Colon (tissue), 2 donors: ENCODE results near the gene HSPBP1.
"Not testable (repeated sequence)": the region's sequence is repeated elsewhere in the genome, so short reads cannot be mapped to it uniquely, and the experiment has no call there.

Source experiments
- FAIRE-seq: peaks from 2 replicates; lab custom pipeline; 2012; peaks lifted over from hg19 to GRCh38; lab: Jason Lieb, UNC
- donor health status: control.
- donor health status: control.

HSPBP1 gene

DNA sequence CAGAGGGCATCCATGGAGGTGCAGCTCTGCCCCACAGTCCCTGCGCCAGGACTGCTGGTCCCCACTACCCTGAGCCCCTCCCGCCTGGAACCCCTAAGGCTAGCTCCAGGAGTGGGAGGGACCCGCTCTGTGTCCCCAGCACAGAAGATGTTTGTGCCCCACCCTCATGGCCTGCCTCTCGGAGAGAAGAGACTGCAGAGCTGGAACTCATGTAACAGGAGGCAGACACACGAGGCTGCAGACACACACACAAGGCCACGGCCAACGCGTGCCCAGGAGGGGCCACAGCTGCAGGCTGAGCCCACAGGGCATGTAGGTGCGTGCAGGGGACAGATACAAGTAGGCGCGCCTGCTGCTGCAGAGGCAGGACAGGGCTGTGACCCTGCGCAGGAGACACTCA is 40.9 kb downstream of the HSPBP1 start:
- FAIRE-seq, result no peak

DNA sequence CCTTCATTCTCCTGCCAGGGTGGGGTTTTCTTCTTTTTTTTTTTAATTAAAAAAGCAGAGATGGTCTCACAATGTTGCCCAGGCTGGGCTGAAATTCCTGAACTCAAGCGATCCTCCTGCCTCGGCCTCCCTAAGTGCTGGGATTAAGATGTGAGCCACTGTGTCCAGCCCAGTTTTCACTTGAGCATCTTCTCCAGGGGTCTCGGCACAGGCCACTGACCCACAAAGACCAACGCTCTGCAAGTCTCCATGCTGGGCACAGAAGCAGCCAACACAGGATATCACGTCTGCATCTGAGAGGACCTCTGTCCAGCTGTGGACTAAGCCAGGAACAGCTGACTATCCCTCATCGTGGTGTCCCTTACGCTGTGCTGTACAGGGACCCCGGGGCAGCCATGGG is 41.9 kb downstream of the HSPBP1 start:
- FAIRE-seq, result no peak

DNA sequence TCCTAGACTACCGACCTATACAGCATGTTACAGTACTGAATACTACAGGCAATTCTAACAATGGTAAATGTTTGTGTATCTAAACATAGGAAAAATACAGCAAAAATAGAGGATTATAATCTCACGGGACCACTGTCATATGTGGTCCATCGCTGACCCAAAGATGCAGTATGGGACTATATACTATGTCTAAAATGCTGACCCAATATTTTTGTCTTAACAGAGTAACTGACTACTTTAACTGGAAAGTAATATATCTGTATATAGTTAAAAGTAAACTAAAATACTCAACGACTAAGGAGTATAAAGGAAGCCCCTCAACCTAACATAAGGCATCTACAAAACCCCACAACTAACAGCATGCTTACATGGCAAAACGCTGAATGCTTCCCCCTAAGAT is 46.9 kb downstream of the HSPBP1 start:
- FAIRE-seq, result no peak

DNA sequence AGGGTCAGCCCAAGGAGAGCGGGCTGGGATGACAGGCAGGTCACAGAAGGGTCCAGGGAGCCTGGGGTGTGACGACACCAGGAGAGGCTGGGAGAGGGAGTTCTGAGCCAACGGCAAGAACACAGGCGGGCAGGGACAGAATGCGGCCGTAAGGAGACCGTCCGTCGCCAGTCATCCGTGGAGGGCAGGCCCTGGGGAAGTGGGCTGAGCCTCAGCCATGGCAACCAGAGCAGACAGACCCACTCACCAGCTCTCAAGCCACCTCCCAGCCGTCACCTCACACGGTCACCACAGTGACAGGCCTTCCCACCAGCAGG is 47.7 kb downstream of the HSPBP1 start:
- no peak for FAIRE-seq

DNA sequence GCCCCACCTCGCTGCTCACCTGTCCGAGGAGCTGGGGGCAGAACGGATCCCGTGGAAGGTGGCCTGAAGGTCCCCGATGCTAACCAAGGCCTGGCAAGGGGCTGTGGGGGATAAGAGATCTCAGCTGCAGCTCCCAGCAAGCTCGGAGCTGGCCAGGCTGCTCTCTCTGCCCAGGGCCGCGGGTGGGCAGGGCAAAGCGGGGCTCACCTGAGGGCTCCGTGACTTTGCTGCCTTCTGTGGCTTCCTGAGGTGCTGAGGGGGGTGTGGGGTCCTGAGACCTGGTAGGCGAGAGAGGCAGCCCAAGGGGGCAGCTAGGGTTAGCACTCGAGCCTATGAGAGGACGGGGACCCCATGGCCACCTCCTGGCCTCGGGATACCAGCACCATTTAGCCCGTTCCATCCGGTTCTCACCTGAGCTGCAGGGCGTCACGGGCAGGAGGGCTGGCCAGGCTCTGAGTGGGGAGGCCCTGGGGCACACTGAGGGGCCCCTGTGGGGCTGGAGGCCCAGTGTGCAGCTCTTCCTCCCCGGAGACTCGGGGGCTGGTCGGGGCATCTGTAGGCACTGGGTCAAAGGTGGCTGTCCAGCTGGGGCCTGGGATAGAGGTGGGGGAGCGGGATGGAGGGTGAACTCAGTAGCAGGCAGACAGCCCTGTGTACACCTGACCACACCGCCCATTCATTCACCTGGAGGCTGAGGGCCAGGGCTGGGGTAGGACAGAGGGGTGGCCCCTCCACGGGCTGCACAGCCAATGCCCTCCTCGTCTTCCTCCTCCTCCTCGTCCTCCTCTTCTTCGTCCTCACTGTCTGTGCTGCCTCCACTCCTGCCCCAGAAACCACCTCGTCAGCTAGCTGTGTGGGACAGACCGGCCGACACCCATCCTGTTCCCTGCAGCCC is 48.3 kb downstream of the HSPBP1 start:
- no peak for FAIRE-seq

GRCh38 chr19:55230780-55231179 is 49.1 kb downstream of the HSPBP1 start:
- FAIRE-seq, result no peak

- FAIRE-seq, result no peak
These were observed 49.6 kb downstream of the HSPBP1 start for GRCh38 chr19:55230329-55230728.

DNA sequence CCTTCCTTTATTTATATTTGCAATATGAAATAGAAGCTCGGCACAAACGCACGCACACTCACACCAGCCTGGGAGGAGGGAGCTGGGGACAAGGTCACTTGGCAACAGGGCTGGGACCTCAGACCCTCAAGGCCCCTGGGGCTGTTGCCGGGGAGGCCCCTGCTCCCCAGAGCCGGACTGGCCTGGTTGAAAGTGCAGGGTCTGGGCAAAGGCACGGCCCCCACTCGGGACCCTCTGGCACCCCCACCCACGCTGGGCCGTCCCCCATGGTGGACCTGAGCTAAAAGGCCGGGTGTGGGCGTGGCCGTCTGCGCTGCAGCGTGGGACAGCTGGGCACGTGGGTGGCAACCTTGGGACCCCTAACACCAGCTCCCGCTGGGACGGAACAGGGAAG is 50.1 kb downstream of the HSPBP1 start:
- FAIRE-seq, result no peak

- FAIRE-seq, result no peak
These were observed 50.6 kb downstream of the HSPBP1 start for GRCh38 chr19:55229145-55229788.

DNA sequence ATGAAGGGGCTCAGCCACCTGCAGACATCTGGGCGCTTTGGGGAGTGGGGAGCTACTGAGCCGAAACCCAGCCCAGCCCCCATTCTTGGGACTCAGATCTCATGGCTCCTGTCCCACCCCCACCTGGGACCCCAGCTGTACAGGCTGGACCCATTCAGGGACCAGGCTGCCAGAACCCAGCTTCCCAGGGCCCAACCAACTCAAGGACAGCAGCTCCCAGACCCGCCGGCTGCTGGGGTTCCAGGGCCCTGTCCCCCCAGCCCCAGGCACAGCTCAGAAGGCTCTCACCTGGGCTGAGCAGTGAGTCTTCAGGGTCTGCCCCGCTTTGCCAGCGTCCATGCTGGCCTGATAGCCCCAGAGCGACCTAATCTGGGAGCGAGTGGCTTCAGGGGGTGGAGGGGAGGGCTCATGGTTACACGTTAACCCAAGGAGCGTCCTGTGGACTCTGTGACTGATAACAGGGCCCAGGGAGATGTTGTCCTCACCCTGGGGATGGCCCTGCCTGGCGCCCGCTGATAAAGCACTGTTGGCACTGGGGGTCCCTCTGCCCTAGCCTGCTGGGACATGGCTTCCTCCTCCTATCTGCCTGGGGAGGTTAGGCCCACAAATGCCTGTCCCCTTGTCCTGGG is 51.4 kb downstream of the HSPBP1 start, which contains the start of gene TMEM86B:
TSS of gene TMEM86B (minus strand) at position 361 of the 629 bp plus-strand sequence. CDS start at position 339, 22 bp downstream.
- no peak for FAIRE-seq

GRCh38 chr19:55228015-55228391 is 51.9 kb downstream of the HSPBP1 start:
- no peak for FAIRE-seq

GRCh38 chr19:55227241-55228014 is 52.5 kb downstream of the HSPBP1 start:
- FAIRE-seq, result no peak

GRCh38 chr19:55226788-55227187 is 53.1 kb downstream of the HSPBP1 start:
- no peak for FAIRE-seq

GRCh38 chr19:55226273-55226672 is 53.6 kb downstream of the HSPBP1 start:
- FAIRE-seq, result no peak

GRCh38 chr19:55225415-55225958 is 54.4 kb downstream of the HSPBP1 start:
- no peak for FAIRE-seq

DNA sequence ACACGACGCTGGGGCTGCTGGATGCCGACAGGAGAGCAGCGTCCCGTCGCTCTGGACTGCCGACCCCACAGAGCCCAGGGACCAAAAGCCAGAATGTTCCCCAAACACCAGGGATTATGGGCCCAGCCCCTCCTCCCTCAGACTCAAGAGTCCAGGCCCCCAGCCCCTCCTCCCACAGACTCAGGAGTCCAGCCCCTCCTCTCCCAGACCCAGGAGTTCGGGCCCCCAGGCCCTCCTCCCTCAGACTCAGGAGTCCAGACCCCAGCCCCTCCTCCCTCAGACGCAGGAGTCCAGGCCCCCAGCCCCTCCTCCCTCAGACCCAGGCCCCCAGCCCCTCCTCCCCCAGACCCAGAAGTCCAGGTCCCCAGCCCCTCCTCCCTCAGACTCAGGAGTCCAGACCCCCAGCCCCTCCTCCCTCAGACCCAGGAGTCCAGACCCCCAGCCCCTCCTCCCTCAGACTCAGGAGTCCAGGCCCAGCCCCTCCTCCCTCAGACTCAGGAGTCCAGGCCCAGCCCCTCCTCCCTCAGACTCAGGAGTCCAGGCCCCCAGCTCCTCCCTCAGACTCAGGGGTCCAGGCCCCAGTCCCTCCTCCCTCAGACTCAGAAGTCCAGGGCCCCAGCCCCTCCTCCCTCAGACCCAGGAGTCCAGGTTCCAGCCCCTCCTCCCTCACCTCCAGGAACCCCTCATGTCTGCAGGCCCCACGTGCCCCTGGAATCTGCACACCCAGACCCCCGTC is 55.1 kb downstream of the HSPBP1 start:
- not testable (repeated sequence) for FAIRE-seq

- FAIRE-seq, result no peak
These were observed 55.8 kb downstream of the HSPBP1 start for GRCh38 chr19:55224038-55224665.

DNA sequence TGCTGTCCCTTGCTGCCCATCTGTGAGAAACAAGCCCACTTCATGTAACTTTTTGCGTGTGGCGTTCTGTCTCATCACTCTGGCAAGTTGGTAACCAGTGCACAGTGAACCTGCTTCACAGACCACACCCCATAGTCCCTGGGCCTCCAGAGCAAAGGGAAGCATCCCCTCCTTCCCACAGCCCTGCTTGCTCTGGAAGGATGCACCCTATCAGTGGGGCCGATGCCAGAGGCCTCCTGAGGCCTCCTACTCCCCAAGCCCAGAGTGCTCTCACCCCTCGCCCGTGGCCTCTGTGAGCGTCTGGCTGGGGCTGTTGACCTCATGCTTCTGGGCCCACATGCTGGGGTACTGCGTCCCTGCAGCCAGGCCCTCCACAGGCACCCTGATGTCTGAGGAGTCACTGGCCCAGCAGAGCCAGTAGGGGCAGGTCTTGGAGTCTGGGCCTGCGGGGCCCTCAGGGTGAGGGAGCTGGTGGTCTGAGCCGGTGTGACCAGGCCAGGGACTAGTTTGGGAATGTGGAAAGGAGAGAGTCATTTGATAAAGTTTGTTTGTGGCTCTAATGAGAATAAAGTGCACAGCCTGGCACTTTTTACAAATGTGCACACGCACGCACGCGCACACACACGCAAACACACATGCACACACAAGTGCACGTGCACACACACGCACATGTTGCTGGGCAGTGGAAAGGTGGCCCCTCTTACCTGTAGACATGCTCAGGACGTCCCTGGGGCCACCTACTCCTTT is 56.4 kb downstream of the HSPBP1 start:
- FAIRE-seq, result no peak

GRCh38 chr19:55220525-55220924 is 59.4 kb downstream of the HSPBP1 start:
- no peak for FAIRE-seq
